AG04449 (cell line): ENCODE data around the gene ABTB1.

Source experiments
- CTCF ChIA-PET: fragments of 350-600 bp; formaldehyde crosslinking; extraction: SDS; loops from one replicate; lab custom pipeline; 2021; ENCODE audit warnings: antibody characterized with exemption; lab: Yijun Ruan, JAX
- POLR2A ChIA-PET: fragments of 400-600, 350-600 bp; formaldehyde crosslinking; extraction: SDS; loops from one replicate; lab custom pipeline; 2020; ENCODE audit warnings: antibody characterized with exemption, inconsistent platforms; lab: Yijun Ruan, JAX
- DNase-seq: peaks from one replicate; pipeline ENCODE4 v3.0.0-alpha.2; 2010; ENCODE audit warnings: low read depth, low spot score
- H3K4me3 ChIP-seq: 2 replicates; pipeline ENCODE4 v1.5.1; 2011; ENCODE audit warnings: low read depth, mild to moderate bottlenecking, control low read depth, low read length
- CTCF ChIP-seq: IDR thresholded peaks from one replicate; pipeline ENCODE4 v1.5.1; 2011; ENCODE audit warnings: mild to moderate bottlenecking, moderate library complexity, low read length, control low read depth, inconsistent platforms; ENCODE audit not compliant: insufficient read depth; ENCODE audit errors: missing control alignments

Gene ABTB1

GRCh38 chr3:127676456-127676855, 3.7 kb downstream of the ABTB1 start:
- no peak for DNase-seq
- CTCF ChIA-PET, result interaction anchor here (0.7 to 1.6 kb wide), 2 partner anchors 14 to 23 kb away, joined by 3 to 4 read pairs; no protein-coding TSS in a partner anchor
- POLR2A ChIA-PET, result no interaction called here
- no peak for TF ChIP-seq CTCF
- no peak overlapping the region for H3K4me3 ChIP-seq

GRCh38 chr3:127676921-127677351, 4.2 kb downstream of the ABTB1 start:
- ChIA-PET CTCF (interaction anchor here (0.7 to 1.6 kb wide), 2 partner anchors 14 to 24 kb away, joined by 3 to 4 read pairs; no protein-coding TSS in a partner anchor), POLR2A (no interaction called here)
- DNase-seq, result no peak
- TF ChIP-seq CTCF, result no peak
- no peak overlapping the region for H3K4me3 ChIP-seq

DNA sequence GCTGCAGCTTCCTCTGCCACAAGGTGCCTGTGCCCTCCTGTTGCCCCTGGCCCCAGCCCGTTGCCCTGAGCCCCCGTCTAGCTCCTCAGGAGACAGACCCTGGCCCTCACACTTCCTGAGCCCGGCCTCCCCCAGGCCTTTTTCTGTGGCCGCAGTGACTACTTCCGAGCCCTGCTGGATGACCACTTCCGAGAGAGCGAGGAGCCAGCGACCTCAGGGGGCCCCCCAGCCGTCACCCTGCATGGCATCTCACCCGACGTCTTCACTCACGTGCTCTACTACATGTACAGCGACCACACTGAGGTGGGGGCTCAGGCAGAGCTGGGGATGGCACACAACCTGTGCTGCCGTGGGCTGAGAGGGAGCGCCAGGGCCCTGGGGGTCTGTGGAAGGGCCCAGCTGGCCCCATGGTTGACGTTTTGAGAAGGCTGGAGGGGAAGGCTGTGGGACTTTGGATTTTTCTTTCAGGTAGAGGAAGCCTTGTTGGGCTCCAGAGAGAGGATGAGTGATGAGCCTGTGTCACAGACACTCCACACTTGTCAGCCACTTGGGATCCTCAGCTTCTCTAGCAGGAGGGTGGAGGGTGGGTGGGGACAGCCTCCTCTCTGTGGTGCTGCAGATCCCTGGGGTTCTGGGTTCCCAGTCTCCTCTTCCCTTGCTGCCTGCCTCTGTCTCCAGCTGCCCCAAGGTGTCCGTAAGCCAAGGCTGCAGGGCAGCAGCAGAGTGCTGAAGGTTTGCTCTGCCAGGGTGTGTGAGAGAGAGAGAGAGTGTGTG, 5.0 kb downstream of the ABTB1 start:
- no peak for DNase-seq
- POLR2A ChIA-PET, result interaction anchor here (0.6 kb wide), 1 partner anchor 548 kb away, joined by 3 read pairs; no protein-coding TSS in a partner anchor
- H3K4me3 ChIP-seq, result no peak overlapping the region
- TF ChIP-seq CTCF, result no peak
- CTCF ChIA-PET, result interaction anchor here (1.6 to 7.0 kb wide), 2 partner anchors 15 to 25 kb away, joined by 4 to 87 read pairs; no protein-coding TSS in a partner anchor

GRCh38 chr3:127678315-127678599, 5.5 kb downstream of the ABTB1 start:
- ChIA-PET CTCF (interaction anchor here (1.5 to 7.0 kb wide), 3 partner anchors 14 to 293 kb away, joined by 3 to 87 read pairs (median 4); no protein-coding TSS in a partner anchor), POLR2A (no interaction called here)
- DNase-seq, result no peak
- TF ChIP-seq CTCF, result no peak
- H3K4me3 ChIP-seq, result no peak overlapping the region

DNA sequence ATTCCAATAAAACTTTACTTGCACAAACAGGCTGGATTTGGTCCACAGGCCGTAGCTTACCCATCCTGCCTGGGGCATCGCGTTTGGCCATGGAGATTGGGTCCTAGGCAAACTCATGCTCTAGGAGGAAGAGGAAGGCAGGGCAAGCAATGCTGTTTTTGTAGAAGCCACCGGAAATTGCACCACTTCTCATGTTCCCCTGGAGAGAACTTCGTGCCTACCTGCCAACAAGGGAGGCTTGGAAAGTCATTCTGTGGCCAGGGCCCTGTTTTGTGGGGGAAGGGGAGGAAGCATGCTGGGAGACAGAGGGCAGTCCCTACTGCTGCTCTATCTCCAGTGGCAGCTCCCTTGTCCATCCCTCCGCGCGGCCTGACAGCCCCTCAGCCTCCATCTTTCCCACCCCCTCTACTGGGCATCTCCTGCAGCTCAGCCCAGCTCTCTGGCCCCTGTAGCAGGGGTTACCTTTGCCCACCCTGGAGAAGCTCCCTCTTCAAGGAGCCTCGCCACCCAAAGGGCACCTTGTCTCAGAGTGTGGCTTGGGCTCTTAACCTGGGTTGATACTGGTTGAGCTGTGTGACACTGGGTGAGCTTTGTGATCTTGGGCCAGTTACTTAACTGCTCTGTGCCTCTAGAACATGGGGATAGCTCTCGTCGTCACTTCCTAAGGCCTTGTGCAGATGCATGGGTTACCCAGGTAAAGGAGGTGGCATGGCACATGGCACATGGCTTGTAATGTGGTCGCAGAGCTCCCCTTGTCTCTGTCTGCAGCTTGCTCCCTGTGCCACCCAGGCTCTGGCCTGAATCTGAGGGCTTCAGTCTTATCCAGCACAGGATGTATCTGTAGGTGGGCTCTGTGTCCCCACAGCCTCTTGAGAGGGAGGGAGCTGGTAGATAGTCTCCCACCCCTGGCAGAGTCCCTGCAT, 6.1 kb downstream of the ABTB1 start:
- no peak for DNase-seq
- POLR2A ChIA-PET, result no interaction called here

More for the DNA sequence above, 6.1 kb downstream of the ABTB1 start:
- CTCF ChIA-PET, result interaction anchor here (1.5 to 7.0 kb wide), 4 partner anchors 14 to 293 kb away, joined by 3 to 87 read pairs (median 4); no protein-coding TSS in a partner anchor
- no peak for TF ChIP-seq CTCF
- H3K4me3 ChIP-seq, result no peak overlapping the region
